ENCODE data around the gene MRGPRG. TPM values are rescaled to one million over a fixed set of nuclear protein-coding genes. Genes with fewer than 3 reads are reported as not detected.
A peak's percentile ranks its signal among the peaks of the same experiment; 100 is the strongest.

MRGPRG gene
- total RNA-seq, 1 donor from 2014 or later = not detected

GRCh38 chr11:3197044-3197695 is 21.4 kb downstream of the MRGPRG start:
- no peak for TF ChIP-seq CTCF (IDR thresholded peaks at IDR 0.05; ENCODE audit: insufficient read depth, low read length, severe bottlenecking)
- no peak for DNase-seq (ENCODE audit: low read depth)
- FAIRE-seq = no peak
- Histone ChIP-seq H3K4me3 (ENCODE audit: low read depth, low read length) (no peak overlapping the region), H3K27me3 (ENCODE audit: control insufficient read depth, insufficient read depth, low read length) (peaks cover 13% of the 10 kb centered on the region), H3K36me3 (ENCODE audit: control insufficient read depth, insufficient read depth, low read length) (no peaks in the 10 kb centered on the region)

DNA sequence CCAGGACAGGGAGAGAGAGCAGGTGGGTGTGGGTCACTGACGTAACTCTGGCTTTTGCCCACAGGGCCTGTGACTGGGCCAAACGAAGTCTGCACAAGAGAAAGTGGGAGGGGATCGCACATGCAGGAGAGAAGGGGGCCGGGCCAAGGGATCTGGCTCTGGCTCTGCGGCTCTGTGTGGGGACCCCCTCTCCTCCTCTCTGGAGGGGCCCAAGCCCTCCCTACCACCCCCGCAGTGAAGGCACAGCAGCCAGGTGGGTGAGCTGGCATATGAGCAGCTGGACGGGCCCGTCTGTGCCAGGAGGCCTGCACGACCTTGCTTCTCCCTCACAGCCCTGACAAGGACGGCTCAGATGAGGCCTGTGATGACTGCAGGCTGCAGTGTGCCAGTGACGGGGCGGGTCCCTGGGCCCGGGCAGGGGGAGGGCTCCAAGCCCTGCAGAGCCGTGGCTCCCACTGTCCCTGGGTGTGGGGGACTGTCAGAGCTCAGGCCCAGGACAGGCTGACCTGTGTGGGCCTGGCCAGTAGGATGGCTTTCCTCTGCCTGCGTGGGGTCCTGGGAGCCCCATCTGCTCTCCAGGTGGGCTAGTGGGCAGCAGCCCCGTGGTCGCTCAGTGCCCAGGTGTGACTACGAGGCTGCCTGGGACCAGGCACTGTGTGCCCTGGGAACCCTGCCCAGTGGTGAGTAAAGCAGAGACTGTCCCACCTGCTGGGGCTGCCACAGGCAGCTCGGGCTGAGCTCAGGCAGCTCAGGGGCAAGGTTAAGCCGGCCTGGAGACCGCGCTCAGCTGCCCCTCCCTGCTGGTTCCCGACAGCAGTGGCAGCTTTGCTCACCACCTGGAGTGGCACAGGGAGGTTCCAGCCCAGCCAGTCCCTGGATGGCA is 22.2 kb downstream of the MRGPRG start:
- peaks cover 6% of the 10 kb centered on the region for H3K27me3 ChIP-seq (ENCODE audit: control insufficient read depth, insufficient read depth, low read length)
- no peaks in the 10 kb centered on the region for H3K36me3 ChIP-seq (ENCODE audit: control insufficient read depth, insufficient read depth, low read length)
- no peak for DNase-seq (ENCODE audit: low read depth)
- no peak for FAIRE-seq
- H3K4me3 ChIP-seq (ENCODE audit: low read depth, low read length) = no peak overlapping the region
- no peak for TF ChIP-seq CTCF (IDR thresholded peaks at IDR 0.05; ENCODE audit: insufficient read depth, low read length, severe bottlenecking)

- Histone ChIP-seq H3K27me3 (ENCODE audit: control insufficient read depth, insufficient read depth, low read length) (peaks cover 4% of the 10 kb centered on the region), H3K36me3 (ENCODE audit: control insufficient read depth, insufficient read depth, low read length) (no peaks in the 10 kb centered on the region), H3K4me3 (ENCODE audit: low read depth, low read length) (no peak overlapping the region)
- peak; percentile 51 for TF ChIP-seq CTCF (IDR thresholded peaks at IDR 0.05; ENCODE audit: insufficient read depth, low read length, severe bottlenecking)
- no peak for DNase-seq (ENCODE audit: low read depth)
- no peak for FAIRE-seq
Observed at GRCh38 chr11:3195251-3196160, 23.1 kb downstream of the MRGPRG start.

- FAIRE-seq (no peak), DNase-seq (ENCODE audit: low read depth) (no peak)
- H3K27me3 ChIP-seq (ENCODE audit: control insufficient read depth, insufficient read depth, low read length) = peaks cover 4% of the 10 kb centered on the region
- H3K4me3 ChIP-seq (ENCODE audit: low read depth, low read length) = no peak overlapping the region
- no peaks in the 10 kb centered on the region for H3K36me3 ChIP-seq (ENCODE audit: control insufficient read depth, insufficient read depth, low read length)
- no peak for TF ChIP-seq CTCF (IDR thresholded peaks at IDR 0.05; ENCODE audit: insufficient read depth, low read length, severe bottlenecking)
Observed at GRCh38 chr11:3194016-3194816, 24.4 kb downstream of the MRGPRG start.

DNA sequence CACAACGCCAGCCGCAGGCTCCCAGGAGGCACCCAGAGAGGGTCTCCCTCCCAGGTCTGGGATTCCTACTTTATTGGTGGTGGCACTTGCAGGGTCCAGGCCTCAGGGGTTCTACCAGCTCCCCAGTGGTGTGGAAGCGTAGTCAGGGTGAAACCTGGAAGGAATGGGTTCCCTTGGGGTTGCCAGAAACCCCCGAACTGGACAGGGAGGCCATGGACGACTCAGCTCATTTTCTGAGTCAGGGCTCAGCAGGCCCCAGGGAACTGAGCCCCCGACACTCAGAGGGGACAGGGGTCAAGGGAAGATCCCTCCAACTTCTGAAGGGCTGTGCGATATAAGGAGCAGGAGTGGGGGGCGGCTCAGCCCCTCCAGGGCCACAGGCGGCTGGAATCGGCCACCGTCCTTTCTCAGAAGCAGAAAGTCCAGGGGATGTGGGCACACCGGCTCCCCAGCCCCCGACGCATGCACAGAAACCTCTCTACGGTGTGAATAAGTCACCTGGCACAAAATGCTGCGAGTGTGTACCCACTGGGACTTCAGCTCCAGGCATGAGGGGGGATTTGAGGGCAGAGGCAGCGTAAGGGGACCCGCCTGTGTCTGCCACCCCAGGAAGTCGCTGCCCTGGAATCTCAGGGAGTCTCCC is 25.1 kb downstream of the MRGPRG start:
- FAIRE-seq (no peak), DNase-seq (ENCODE audit: low read depth) (no peak)
- no peak for TF ChIP-seq CTCF (IDR thresholded peaks at IDR 0.05; ENCODE audit: insufficient read depth, low read length, severe bottlenecking)
- Histone ChIP-seq H3K27me3 (ENCODE audit: control insufficient read depth, insufficient read depth, low read length) (peaks cover 4% of the 10 kb centered on the region), H3K36me3 (ENCODE audit: control insufficient read depth, insufficient read depth, low read length) (no peaks in the 10 kb centered on the region), H3K4me3 (ENCODE audit: low read depth, low read length) (no peak overlapping the region)
